Effector CD4-positive, alpha-beta T cell (primary cell): ENCODE data around the gene CAV2.

ENCODE experiments used
- DNase-seq: peaks from one replicate; pipeline ENCODE4 v3.0.0-alpha.2; 2020

The CAV2 gene

GRCh38 chr7:116525298-116525912 is 25.9 kb downstream of the CAV2 start:
- peak; percentile 5 for DNase-seq

- DNase-seq = peak; percentile 43
Observed at GRCh38 chr7:116525913-116526861, 26.6 kb downstream of the CAV2 start.

- DNase-seq = no peak
Observed at GRCh38 chr7:116526897-116527296, 27.4 kb downstream of the CAV2 start.

- no peak for DNase-seq
Observed at GRCh38 chr7:116527521-116527920, 28.0 kb downstream of the CAV2 start.

- DNase-seq = no peak
Observed at GRCh38 chr7:116528008-116528789, 28.7 kb downstream of the CAV2 start.

GRCh38 chr7:116529250-116529649 is 29.7 kb downstream of the CAV2 start:
- DNase-seq = no peak

GRCh38 chr7:116530107-116530820 is 30.7 kb downstream of the CAV2 start:
- DNase-seq = no peak

GRCh38 chr7:116532102-116532688 is 32.7 kb downstream of the CAV2 start:
- no peak for DNase-seq

- DNase-seq = no peak
Observed at GRCh38 chr7:116534790-116535189, 35.3 kb downstream of the CAV2 start.

- no peak for DNase-seq
Observed at GRCh38 chr7:116535416-116535815, 35.9 kb downstream of the CAV2 start.

GRCh38 chr7:116538138-116538537 is 38.6 kb downstream of the CAV2 start:
- DNase-seq = no peak

- no peak for DNase-seq
Observed at GRCh38 chr7:116539879-116540278, 40.3 kb downstream of the CAV2 start.

- DNase-seq = no peak
Observed at GRCh38 chr7:116540743-116541142, 41.2 kb downstream of the CAV2 start.

- DNase-seq = no peak
Observed at GRCh38 chr7:116541951-116542350, 42.4 kb downstream of the CAV2 start.

GRCh38 chr7:116542618-116543017 is 43.1 kb downstream of the CAV2 start:
- no peak for DNase-seq

- DNase-seq = no peak
Observed at GRCh38 chr7:116543664-116544063, 44.1 kb downstream of the CAV2 start.

- no peak for DNase-seq
Observed at GRCh38 chr7:116544487-116544886, 44.9 kb downstream of the CAV2 start.

GRCh38 chr7:116545411-116545993 is 46.0 kb downstream of the CAV2 start:
- no peak for DNase-seq

- DNase-seq = no peak
Observed at GRCh38 chr7:116546054-116546453, 46.5 kb downstream of the CAV2 start.

- DNase-seq = no peak
Observed at GRCh38 chr7:116546916-116547315, 47.4 kb downstream of the CAV2 start.

GRCh38 chr7:116547347-116547746 is 47.8 kb downstream of the CAV2 start:
- no peak for DNase-seq

GRCh38 chr7:116548506-116548905 is 49.0 kb downstream of the CAV2 start:
- DNase-seq = no peak
